ENCODE results near the gene COL6A1. TPM values are rescaled to one million over a fixed set of nuclear protein-coding genes. Genes with fewer than 3 reads are reported as not detected.

The COL6A1 gene
- total and polyA plus RNA-seq, 4 donors: 16.9 to 82.0 (median 35.7) TPM

DNA sequence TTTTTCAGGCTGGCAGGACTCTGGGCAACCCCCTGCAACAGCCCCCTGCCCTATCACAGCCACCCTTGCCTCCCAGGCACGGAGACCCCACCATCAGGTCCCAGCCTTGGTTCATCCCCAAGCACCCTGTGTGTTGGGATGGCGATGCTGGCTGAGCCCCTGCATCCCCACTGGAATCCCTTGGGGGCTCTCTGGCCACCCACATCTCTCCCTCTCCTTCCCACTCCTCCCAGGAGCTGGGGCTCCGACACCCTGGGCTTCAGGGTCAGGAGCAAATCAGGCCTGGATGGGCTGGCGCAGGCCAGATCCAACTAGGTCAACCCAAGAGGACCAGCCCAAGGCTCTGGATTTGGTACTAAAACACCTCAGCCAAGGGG, 25.9 kb downstream of the COL6A1 start:
- H3K27me3 ChIP-seq (ENCODE audit: control insufficient read depth in 4 of 4, insufficient read depth in 4 of 4, low read length in 3 of 4): no peaks in the 10 kb centered on the region
- TF ChIP-seq, protein P1, sequence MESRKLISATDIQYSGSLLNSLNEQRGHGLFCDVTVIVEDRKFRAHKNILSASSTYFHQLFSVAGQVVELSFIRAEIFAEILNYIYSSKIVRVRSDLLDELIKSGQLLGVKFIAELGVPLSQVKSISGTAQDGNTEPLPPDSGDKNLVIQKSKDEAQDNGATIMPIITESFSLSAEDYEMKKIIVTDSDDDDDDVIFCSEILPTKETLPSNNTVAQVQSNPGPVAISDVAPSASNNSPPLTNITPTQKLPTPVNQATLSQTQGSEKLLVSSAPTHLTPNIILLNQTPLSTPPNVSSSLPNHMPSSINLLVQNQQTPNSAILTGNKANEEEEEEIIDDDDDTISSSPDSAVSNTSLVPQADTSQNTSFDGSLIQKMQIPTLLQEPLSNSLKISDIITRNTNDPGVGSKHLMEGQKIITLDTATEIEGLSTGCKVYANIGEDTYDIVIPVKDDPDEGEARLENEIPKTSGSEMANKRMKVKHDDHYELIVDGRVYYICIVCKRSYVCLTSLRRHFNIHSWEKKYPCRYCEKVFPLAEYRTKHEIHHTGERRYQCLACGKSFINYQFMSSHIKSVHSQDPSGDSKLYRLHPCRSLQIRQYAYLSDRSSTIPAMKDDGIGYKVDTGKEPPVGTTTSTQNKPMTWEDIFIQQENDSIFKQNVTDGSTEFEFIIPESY (IDR thresholded peaks at IDR 0.05): no peak
- no peak for TF ChIP-seq GABPA (IDR thresholded peaks at IDR 0.05 in 1 of 2, conservative IDR thresholded peaks at IDR 0.05 in 1 of 2)

DNA sequence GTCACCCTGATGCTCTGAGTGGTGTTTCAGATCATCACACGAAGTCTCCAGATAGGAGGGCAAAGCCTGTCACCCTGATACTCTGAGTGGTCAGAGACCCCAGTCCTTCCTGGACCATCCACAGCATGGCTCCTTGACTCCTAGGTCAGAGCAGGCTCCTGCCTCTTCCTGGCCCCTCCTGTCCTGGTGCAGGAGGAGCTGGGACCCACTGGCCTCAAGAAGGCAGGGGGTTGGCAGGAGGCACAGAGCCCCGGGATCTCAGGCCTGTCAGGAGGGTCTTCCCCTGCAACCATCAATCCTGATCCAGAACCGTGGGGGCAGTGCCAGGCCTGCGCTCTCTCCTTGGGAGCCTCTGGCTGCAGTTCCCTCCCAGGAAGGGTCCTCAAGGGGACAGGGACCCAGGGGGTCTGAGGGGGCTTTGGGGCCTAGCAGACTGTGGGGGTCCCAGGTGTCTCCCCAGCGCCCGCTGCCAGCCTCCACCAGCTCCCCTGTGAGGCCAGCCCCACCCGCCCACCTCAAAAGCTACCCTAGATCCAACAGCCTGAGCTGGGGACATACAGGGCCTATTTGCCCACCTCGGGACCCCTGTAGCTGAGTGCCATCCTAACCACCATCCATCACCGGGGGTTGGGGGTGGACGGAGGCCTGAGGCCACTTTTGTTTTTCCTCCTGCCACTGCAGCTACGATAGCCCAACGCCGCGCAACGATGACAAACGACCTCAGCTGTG, 27.5 kb downstream of the COL6A1 start:
- Histone ChIP-seq H3K27ac (ENCODE audit: low read depth in 1 of 2, low read length in 2 of 2) (no peak overlapping the region), H3K36me3 (ENCODE audit: control insufficient read depth in 4 of 4, insufficient read depth in 3 of 4, low read depth in 1 of 4, low read length in 3 of 4) (no peaks in the 10 kb centered on the region), H3K9ac (ENCODE audit: low read depth in 1 of 2, low read length in 2 of 2) (no peak overlapping the region), H3K4me1 (ENCODE audit: control insufficient read depth in 4 of 4, insufficient read depth in 4 of 4, low read length in 3 of 4) (no peaks in the 10 kb centered on the region), H3K4me3 (ENCODE audit: low read depth in 1 of 3, low read length in 3 of 3) (no peak overlapping the region), H3K9me3 (ENCODE audit: control insufficient read depth in 4 of 4, low read length in 3 of 4) (no peaks in the 10 kb centered on the region), H3K27me3 (ENCODE audit: control insufficient read depth in 4 of 4, insufficient read depth in 4 of 4, low read length in 3 of 4) (no peaks in the 10 kb centered on the region)
- TF ChIP-seq, protein P2, sequence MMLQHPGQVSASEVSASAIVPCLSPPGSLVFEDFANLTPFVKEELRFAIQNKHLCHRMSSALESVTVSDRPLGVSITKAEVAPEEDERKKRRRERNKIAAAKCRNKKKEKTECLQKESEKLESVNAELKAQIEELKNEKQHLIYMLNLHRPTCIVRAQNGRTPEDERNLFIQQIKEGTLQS (IDR thresholded peaks at IDR 0.05): no peak
- TF ChIP-seq TAF1 (conservative IDR thresholded peaks at IDR 0.05): no peak
- TF ChIP-seq, protein P3, sequence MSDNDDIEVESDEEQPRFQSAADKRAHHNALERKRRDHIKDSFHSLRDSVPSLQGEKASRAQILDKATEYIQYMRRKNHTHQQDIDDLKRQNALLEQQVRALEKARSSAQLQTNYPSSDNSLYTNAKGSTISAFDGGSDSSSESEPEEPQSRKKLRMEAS (IDR thresholded peaks at IDR 0.05): no peak
- TF ChIP-seq EGR1 (IDR thresholded peaks at IDR 0.05; ENCODE audit: low read depth in 2 of 2): no peak
- 83% methylated on average over 16 of the region's 16 CpGs for WGBS
- DNase-seq (ENCODE audit: low spot score): no peak

More for the DNA sequence above, 25.9 kb downstream of the COL6A1 start:
- Histone ChIP-seq H3K4me1 (ENCODE audit: control insufficient read depth in 4 of 4, insufficient read depth in 4 of 4, low read length in 3 of 4) (no peaks in the 10 kb centered on the region), H3K9me3 (ENCODE audit: control insufficient read depth in 4 of 4, low read length in 3 of 4) (no peaks in the 10 kb centered on the region), H3K9ac (ENCODE audit: low read depth in 1 of 2, low read length in 2 of 2) (no peak overlapping the region), H3K4me3 (ENCODE audit: low read depth in 1 of 3, low read length in 3 of 3) (no peak overlapping the region), H3K36me3 (ENCODE audit: control insufficient read depth in 4 of 4, insufficient read depth in 3 of 4, low read depth in 1 of 4, low read length in 3 of 4) (peaks cover 0 to 9% (median 1%) of the 10 kb centered on the region in 4 donors), H3K27ac (ENCODE audit: low read depth in 1 of 2, low read length in 2 of 2) (no peak overlapping the region)
- peak; percentile 16 for DNase-seq (ENCODE audit: low spot score)
- WGBS: 94% methylated on average over 4 of the region's 4 CpGs

DNA sequence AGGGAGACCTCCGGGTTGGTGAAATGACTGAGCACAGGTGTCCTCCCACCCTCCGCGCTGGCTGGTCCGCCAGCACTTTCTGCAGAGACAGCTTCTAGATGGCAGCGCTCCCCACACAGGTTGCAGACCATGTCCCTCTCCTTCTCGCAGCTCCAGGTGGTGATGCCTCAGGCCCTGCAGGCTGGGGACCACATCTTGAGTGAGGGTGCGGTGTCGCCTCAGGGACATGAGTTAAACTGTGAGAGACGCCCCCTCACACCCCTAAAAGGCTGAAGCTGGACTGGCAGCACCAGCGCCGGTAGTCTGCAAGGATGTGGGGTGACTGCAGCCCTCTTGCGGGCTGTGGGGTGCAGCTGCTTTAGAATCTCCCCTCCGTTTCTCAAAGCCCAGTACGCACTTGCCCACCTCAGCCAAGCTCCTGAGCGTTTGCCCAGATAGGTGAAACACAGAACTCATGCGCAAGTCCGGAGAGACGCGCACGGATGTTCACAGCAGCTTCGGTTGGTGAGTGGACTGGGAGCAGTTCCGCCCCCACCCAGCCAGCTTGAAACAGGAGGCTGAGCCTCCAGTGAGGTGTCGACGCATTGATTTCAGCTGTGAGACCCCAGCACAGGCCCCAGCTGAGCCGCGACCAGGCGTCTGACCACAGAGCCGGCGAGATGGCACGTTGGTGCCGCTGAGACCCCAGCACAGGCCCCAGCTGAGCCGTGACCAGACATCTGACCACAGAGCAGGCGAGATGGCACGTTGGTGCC, 28.6 kb downstream of the COL6A1 start:
- no peaks in the 10 kb centered on the region for H3K4me1 ChIP-seq (ENCODE audit: control insufficient read depth in 4 of 4, insufficient read depth in 4 of 4, low read length in 3 of 4)
- H3K9me3 ChIP-seq (ENCODE audit: control insufficient read depth in 4 of 4, low read length in 3 of 4): no peaks in the 10 kb centered on the region
- no peaks in the 10 kb centered on the region for H3K36me3 ChIP-seq (ENCODE audit: control insufficient read depth in 4 of 4, insufficient read depth in 3 of 4, low read depth in 1 of 4, low read length in 3 of 4)
- H3K4me3 ChIP-seq (ENCODE audit: low read depth in 1 of 3, low read length in 3 of 3): no peak overlapping the region
- H3K27ac ChIP-seq (ENCODE audit: low read depth in 1 of 2, low read length in 2 of 2): no peak overlapping the region
- DNase-seq (ENCODE audit: low spot score): no peak
- H3K9ac ChIP-seq (ENCODE audit: low read depth in 1 of 2, low read length in 2 of 2): no peak overlapping the region
- 86% methylated on average over 34 of the region's 34 CpGs for WGBS
- no peaks in the 10 kb centered on the region for H3K27me3 ChIP-seq (ENCODE audit: control insufficient read depth in 4 of 4, insufficient read depth in 4 of 4, low read length in 3 of 4)
- TF ChIP-seq EGR1 (IDR thresholded peaks at IDR 0.05; ENCODE audit: low read depth in 2 of 2) (no peak), NR2F2 (IDR thresholded peaks at IDR 0.05) (no peak), FOXA2 (IDR thresholded peaks at IDR 0.05) (no peak), GABPA (IDR thresholded peaks at IDR 0.05 in 1 of 2, conservative IDR thresholded peaks at IDR 0.05 in 1 of 2) (no peak), HNF4A (conservative IDR thresholded peaks at IDR 0.05) (no peak), SP1 (IDR thresholded peaks at IDR 0.05) (no peak), HNF4G (IDR thresholded peaks at IDR 0.05) (no peak), TAF1 (conservative IDR thresholded peaks at IDR 0.05) (no peak)
- TF ChIP-seq, protein P1 (IDR thresholded peaks at IDR 0.05): no peak
- TF ChIP-seq, protein P4, sequence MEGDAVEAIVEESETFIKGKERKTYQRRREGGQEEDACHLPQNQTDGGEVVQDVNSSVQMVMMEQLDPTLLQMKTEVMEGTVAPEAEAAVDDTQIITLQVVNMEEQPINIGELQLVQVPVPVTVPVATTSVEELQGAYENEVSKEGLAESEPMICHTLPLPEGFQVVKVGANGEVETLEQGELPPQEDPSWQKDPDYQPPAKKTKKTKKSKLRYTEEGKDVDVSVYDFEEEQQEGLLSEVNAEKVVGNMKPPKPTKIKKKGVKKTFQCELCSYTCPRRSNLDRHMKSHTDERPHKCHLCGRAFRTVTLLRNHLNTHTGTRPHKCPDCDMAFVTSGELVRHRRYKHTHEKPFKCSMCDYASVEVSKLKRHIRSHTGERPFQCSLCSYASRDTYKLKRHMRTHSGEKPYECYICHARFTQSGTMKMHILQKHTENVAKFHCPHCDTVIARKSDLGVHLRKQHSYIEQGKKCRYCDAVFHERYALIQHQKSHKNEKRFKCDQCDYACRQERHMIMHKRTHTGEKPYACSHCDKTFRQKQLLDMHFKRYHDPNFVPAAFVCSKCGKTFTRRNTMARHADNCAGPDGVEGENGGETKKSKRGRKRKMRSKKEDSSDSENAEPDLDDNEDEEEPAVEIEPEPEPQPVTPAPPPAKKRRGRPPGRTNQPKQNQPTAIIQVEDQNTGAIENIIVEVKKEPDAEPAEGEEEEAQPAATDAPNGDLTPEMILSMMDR (IDR thresholded peaks at IDR 0.05; ENCODE audit: low read depth, low read length, missing input control): no peak
- TF ChIP-seq, protein P2 (IDR thresholded peaks at IDR 0.05): no peak
- TF ChIP-seq, protein P3 (IDR thresholded peaks at IDR 0.05): no peak
- TF ChIP-seq, protein P5, sequence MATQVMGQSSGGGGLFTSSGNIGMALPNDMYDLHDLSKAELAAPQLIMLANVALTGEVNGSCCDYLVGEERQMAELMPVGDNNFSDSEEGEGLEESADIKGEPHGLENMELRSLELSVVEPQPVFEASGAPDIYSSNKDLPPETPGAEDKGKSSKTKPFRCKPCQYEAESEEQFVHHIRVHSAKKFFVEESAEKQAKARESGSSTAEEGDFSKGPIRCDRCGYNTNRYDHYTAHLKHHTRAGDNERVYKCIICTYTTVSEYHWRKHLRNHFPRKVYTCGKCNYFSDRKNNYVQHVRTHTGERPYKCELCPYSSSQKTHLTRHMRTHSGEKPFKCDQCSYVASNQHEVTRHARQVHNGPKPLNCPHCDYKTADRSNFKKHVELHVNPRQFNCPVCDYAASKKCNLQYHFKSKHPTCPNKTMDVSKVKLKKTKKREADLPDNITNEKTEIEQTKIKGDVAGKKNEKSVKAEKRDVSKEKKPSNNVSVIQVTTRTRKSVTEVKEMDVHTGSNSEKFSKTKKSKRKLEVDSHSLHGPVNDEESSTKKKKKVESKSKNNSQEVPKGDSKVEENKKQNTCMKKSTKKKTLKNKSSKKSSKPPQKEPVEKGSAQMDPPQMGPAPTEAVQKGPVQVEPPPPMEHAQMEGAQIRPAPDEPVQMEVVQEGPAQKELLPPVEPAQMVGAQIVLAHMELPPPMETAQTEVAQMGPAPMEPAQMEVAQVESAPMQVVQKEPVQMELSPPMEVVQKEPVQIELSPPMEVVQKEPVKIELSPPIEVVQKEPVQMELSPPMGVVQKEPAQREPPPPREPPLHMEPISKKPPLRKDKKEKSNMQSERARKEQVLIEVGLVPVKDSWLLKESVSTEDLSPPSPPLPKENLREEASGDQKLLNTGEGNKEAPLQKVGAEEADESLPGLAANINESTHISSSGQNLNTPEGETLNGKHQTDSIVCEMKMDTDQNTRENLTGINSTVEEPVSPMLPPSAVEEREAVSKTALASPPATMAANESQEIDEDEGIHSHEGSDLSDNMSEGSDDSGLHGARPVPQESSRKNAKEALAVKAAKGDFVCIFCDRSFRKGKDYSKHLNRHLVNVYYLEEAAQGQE (IDR thresholded peaks at IDR 0.05): no peak
